NK-92 (cell line): ENCODE results near the gene LHFPL2.
"Not testable (repeated sequence)": the region's sequence is repeated elsewhere in the genome, so short reads cannot be mapped to it uniquely, and the experiment has no call there.

Source experiments
- DNase-seq: peaks from one replicate; lab custom pipeline; 2025; ENCODE audit not compliant: unreplicated experiment; lab: John Stamatoyannopoulos, UW

LHFPL2 gene

GRCh38 chr5:78666975-78667374, 18.4 kb upstream of the LHFPL2 start:
- not testable (repeated sequence) for DNase-seq

GRCh38 chr5:78666041-78666444, 17.5 kb upstream of the LHFPL2 start:
- no peak for DNase-seq

- DNase-seq: no peak
Observed at GRCh38 chr5:78665534-78665933, 17.0 kb upstream of the LHFPL2 start.

- no peak for DNase-seq
Observed at GRCh38 chr5:78662323-78662722, 13.8 kb upstream of the LHFPL2 start.

- DNase-seq: no peak
Observed at GRCh38 chr5:78661691-78662090, 13.1 kb upstream of the LHFPL2 start.

- no peak for DNase-seq
Observed at GRCh38 chr5:78661044-78661443, 12.5 kb upstream of the LHFPL2 start.

GRCh38 chr5:78660401-78660800, 11.8 kb upstream of the LHFPL2 start:
- no peak for DNase-seq

- DNase-seq: no peak
Observed at GRCh38 chr5:78659714-78660113, 11.1 kb upstream of the LHFPL2 start.

GRCh38 chr5:78659114-78659513, 10.5 kb upstream of the LHFPL2 start:
- no peak for DNase-seq

- no peak for DNase-seq
Observed at GRCh38 chr5:78657201-78657600, 8.6 kb upstream of the LHFPL2 start.

GRCh38 chr5:78655746-78656290, 7.2 kb upstream of the LHFPL2 start:
- DNase-seq: no peak

GRCh38 chr5:78654386-78654785, 5.8 kb upstream of the LHFPL2 start:
- no peak for DNase-seq

GRCh38 chr5:78653681-78654366, 5.3 kb upstream of the LHFPL2 start:
- no peak for DNase-seq

GRCh38 chr5:78653031-78653430, 4.5 kb upstream of the LHFPL2 start:
- no peak for DNase-seq

- no peak for DNase-seq
Observed at GRCh38 chr5:78651468-78651867, 2.9 kb upstream of the LHFPL2 start.

GRCh38 chr5:78650531-78650930, 2.0 kb upstream of the LHFPL2 start:
- DNase-seq: no peak

GRCh38 chr5:78649861-78650496, 1.4 kb upstream of the LHFPL2 start:
- DNase-seq: no peak

- DNase-seq: no peak
Observed at GRCh38 chr5:78649211-78649695, 681 bp upstream of the LHFPL2 start.

- DNase-seq: no peak
Observed at GRCh38 chr5:78647838-78648358, 674 bp downstream of the LHFPL2 start.

GRCh38 chr5:78647351-78647818, 1.2 kb downstream of the LHFPL2 start:
- no peak for DNase-seq

- no peak for DNase-seq
Observed at GRCh38 chr5:78644741-78645300, 3.8 kb downstream of the LHFPL2 start.

- DNase-seq: no peak
Observed at GRCh38 chr5:78644129-78644528, 4.4 kb downstream of the LHFPL2 start.
